GM19397 (cell line): ENCODE measurements around the gene WDR62.
A peak's percentile ranks its signal among the peaks of the same experiment; 100 is the strongest.
"Not testable (repeated sequence)": the region's sequence is repeated elsewhere in the genome, so short reads cannot be mapped to it uniquely, and the experiment has no call there.

ENCODE experiments used
- ATAC-seq: cut with Tn5 transposase; IDR thresholded peaks from one replicate; pipeline ENCODE4 v1.9.1; 2021; ENCODE audit warnings: mild to moderate bottlenecking, moderate library complexity; ENCODE audit not compliant: unreplicated experiment

WDR62 gene

DNA sequence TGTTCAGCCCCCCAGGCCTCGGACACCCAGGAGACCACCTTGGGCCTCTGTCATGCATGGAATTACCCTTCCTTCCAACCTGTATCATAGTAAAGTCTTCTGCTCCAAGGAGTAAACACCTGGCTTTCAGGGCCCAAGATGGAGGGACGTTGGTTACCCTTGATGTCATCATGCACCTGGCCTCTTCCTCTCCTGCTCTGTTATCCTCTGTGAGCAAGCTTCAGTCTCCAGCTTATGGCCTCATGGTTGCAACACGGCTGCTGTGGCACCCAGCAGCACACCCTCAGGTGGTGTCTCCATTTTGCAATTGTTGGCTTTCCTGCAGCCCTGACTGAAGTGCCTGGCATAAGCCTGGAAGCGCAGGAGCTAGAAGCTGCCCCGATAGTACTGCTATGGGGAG is 52.3 kb downstream of the WDR62 start:
- ATAC-seq, result no peak

DNA sequence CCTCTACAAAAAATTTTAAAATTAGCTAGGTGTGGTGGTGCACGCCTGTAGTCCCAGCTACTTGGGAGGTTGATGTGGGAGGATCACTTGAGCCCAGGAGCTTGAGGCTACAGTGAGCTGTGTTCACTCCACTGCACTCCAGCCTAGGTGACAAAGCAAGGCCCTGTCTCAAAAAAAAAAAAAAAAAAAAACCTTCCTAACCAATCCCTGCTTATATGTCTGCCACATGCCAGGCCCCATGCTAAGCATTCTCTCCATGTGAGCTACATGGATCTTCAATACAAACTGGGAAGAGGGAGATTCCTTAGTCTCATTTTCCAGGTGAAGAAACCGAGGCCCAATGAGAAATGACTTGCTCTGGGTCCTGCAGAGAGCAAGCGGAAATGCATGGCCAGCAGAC is 54.0 kb downstream of the WDR62 start:
- ATAC-seq, result no peak

DNA sequence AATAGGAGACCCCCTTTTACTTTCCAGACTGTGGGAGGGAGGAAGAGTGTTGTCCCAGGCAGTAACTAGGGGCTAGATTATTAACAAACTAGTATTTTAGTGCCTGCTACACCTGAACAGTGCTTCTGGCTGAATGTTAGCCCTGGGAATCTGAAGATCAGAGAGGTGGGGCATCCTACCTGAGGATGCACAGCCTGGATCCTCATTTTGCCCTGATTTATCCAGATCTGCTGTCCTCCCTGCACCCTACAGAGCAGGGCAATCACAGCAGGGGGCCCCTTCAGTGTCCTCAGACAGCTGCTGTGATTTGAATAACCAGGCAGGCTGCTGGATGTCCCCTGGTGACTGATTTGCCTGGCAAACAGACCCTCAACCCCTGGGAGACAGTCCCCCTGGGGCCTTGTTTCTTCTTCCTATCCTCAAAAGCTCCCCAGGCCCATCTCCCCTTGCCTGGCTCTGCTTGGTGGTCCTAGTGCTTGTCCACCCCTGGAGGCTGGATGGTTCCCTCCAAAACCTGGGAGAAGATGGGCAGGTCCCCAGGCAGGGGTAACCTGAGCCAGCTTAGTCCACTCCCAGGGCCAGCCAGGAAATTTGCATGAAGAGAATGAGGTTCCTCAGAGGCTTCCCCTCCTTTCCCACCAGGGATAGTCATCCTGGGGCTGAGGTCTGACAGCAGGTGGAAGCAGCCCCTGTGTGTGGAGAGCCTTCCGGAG is 55.9 kb downstream of the WDR62 start, which contains the start of gene OVOL3:
TSS of gene OVOL3 (plus strand) at position 657 of the 713 bp plus-strand sequence. CDS start 60 bp downstream, outside the sequence.
- ATAC-seq, result no peak

DNA sequence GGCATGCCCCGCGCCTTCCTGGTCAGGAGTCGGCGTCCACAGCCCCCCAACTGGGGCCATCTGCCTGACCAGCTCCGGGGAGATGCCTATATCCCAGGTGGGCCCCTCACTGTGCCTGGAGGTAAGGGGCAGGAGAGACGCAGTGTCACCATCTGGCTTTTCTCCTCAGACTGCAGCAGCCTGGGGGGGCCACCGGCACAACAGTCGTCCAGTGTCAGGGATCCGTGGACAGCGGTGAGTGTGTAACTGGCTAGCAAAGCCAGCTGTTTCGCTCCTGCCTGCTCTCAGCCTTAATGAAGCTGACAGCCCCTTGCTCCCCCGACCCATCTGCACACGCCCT is 56.5 kb downstream of the WDR62 start:
- no peak for ATAC-seq

DNA sequence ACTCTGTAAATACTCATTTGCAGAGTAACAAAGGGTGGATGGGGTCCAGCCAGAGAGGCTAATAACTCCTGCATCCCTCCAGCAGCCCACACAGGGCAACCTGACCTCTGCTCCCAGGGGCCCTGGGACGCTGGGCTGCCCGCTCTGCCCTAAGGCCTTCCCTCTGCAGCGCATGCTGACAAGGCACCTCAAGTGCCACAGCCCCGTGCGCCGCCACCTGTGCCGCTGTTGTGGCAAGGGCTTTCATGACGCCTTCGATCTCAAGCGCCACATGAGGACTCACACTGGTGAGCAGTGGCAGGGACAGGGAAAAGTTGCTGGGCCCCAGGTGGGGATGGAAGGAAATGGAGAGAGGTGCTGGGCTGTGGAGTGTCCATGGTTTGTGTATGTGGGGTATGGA is 58.0 kb downstream of the WDR62 start:
- ATAC-seq, result no peak

DNA sequence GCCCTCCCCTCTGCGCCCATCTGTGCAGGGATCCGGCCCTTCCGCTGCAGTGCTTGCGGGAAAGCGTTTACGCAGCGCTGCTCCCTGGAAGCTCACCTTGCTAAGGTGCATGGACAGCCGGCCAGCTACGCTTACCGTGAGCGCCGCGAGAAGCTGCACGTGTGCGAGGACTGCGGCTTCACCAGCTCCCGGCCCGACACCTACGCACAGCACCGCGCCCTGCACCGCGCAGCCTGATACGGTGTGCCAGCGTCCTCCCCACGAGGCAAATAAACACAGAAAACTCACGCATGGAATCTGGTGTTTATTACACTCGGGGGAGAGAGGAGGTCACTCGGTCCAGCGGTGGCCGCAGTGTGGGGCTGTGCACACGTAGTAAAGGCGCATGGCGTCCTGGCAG is 58.7 kb downstream of the WDR62 start:
- ATAC-seq, result no peak

DNA sequence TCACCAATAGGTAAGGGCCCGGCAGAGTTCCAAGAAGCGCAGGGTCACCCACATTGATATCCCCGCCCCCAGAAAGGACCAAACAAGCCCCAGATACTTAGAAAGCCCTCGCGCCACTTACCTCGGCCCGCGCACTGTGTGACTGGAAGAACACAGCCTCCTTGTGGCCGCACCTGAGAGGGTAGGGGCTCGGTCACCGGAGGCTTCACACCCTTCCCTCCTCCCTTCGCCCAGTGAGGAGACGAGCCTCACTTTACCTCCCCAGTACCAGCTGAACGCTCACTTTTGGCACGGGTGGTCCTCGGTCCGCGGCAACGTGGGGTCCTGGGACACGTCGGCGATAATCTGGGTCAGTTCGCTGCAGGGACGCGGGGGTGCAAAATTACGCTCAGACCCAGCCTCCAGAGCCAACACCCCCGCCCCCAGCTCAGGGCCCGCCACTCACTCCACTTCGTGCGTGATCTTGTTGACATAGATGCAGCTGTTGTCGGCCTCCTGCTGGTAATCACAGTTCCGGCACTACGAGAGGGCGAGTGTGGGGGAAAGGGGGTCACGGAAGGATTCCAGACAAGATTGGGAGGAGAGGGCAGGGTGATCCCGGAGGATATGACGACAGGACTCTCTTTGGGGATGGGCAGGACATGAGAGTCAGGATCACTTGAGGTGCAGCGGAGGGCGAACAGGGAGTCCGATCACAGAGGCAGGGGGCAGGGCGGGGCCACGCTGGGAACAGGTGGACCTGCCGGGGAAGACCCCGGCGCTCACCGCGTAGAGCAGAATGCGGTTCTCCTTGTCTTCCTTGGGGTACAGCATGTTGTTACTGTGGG is 59.4 kb downstream of the WDR62 start:
- no peak for ATAC-seq

DNA sequence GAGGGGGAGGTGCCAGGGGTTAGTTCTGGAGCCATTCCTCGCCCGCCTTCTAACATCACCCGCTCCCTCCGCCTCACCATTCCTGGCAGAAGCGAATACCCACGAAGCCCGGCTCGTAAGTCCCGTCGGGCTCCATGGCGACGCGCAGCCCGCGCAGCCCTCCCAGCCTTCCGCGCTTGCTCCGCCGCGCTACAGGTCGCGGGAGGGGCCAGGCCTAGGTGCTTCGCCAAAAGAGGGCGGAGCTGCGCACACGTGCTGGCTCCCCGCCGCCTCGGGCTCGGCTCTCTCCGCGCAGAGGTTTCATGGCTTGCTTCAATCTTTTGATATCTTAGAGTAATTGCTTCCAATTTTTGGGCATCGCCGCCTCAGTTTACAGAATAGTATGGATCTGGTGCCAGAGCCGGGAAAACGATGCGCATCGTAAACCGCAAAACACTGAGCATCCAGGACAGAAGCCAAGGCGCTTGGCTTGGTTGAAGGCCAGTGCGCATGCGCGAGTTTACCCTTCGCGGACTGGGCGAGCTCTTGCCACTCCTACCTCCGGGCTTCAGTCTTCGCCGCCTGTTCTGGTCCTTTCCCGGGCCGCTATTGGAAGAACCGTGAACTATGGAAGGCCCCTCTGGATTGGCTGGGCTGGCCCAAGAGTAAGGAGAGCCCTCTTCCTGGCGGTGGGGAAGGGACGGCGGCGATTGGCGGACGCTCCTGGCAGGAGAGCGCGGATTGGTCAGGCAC is 60.2 kb downstream of the WDR62 start, which contains the start of gene POLR2I:
TSS of gene POLR2I (minus strand) at position 155 of the 732 bp plus-strand sequence. CDS start at position 136, 19 bp downstream.
- ATAC-seq, result peak; percentile 83

DNA sequence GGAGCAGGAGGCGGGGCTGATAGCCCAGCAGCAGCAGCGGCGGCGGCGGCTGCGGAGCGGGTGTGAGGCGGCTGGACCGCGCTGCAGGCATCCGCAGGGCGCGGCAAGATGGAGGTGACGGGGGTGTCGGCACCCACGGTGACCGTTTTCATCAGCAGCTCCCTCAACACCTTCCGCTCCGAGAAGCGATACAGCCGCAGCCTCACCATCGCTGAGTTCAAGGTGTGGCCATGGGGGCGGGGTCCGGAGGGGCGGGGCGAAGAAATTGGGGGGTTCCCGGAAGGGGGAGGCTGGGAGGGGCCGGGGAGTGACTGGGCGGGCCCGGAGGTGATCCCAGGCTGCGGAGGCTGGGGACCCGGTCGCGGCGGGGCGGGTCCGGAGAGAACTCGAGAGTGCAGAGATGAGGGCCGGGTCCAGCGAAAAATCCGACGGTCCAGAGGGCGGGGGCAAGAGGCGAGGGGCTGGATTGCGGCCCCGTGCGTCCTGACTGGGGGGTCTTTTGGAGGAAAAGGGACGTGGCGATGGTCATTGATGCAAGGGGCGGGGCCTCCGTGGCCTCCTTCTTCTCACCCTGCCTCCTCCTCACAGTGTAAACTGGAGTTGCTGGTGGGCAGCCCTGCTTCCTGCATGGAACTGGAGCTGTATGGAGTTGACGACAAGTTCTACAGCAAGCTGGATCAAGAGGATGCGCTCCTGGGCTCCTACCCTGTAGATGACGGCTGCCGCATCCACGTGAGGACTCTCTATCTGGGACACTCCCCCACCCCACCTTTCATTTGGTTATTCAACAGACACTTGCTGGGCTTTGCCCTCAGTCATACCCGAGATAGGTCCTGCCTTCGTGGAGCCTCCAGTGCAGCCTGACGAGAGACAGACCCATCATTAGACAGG is 61.0 kb downstream of the WDR62 start, which contains the start of gene TBCB:
TSS of gene TBCB (plus strand) at position 16 of the 891 bp plus-strand sequence. CDS start at position 109, 93 bp downstream.
- peak; percentile 36 for ATAC-seq

DNA sequence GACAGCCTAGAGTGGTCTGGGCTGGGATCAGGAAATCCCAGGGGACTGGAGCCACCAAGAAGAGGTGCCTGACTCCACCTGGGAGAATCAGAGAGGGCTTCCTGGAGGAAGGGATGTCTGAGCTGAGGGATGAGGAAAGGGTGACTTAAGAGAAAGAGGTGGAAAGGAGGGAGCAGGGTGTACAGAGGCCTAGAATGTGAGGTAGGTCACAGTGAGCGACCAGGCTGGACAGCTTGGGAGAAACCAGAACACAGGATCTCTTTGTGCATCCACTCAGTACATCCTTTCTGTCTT is 61.6 kb downstream of the WDR62 start:
- no peak for ATAC-seq

DNA sequence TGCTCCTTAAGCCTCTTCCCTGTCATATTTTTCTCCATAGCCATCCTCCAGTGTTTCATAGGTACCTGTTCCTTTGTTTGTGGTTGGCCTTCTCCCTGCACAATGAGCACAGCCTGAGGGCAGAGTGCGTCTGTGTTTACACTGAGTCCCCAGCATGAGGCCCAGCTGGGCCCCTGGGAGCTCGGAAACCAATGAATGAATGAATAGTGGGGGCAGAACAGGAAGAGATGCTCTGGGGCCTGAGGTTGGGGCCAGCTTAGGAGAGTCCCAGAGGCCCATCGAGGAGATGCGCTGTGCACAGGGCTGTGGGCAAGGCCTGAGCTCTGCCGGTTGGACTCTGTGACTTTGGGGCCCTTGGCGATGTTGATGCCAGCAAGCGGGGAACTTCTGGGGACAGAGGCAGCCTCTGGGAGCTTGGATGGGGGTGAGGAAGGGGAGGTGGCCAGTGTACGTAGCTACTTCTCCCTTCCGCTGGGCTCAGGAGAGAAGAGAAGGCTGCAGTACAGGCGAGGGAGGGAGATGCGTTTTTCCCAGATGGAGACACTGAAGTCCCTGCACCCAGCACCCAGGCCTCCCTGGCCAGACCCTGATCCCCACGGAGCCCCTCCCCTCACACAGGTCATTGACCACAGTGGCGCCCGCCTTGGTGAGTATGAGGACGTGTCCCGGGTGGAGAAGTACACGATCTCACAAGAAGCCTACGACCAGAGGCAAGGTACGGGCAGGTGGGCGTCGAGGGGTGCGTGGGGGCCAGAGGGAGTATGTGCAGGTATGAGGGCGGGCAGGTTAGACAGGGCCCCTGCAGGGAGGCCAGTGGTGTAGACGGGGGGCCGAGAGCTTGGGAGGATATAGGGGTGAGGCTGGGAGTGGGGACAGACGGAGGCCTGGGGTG is 65.6 kb downstream of the WDR62 start:
- no peak for ATAC-seq

DNA sequence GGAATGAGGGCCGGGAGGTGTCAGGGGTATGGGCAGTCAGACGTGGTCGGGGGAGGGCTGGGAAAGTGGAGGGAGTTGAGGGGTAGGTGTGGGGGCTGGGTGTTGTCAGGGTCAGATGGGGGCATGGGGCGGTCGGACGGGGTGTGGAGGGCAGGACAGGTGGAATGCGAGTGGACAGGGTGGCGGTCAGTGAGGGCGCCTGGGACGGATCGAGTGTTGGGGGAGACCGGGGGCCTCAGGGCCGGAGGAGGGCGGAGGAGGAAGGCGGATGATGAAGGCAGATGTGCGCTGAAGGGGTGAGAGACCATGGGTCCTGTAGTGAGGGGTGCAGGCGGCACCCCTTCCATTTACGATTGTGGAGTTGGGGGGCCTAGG is 66.3 kb downstream of the WDR62 start:
- ATAC-seq, result no peak

DNA sequence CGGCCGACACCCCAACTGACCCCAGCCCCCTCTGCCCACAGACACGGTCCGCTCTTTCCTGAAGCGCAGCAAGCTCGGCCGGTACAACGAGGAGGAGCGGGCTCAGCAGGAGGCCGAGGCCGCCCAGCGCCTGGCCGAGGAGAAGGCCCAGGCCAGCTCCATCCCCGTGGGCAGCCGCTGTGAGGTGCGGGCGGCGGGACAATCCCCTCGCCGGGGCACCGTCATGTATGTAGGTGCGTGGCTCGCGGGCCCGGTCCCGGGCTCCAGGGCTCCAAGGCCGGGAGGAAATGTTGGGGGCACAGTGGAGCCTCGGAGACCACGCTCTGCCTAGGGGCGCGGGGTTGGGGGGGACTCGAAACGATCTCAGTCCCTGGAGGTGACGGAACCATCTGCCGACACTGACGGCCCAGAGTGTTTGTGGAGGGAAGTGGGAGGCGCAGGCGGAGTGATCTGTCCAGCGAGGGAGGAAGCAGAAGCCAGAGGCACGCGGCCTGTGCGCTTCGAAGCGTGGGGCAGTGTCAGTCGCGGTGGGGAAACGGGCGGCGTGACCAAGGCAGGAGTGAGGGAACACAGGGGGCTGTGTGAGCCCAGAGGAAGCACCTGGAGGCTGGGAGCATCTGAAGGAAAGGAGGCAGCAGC is 66.9 kb downstream of the WDR62 start:
- ATAC-seq, result no peak

DNA sequence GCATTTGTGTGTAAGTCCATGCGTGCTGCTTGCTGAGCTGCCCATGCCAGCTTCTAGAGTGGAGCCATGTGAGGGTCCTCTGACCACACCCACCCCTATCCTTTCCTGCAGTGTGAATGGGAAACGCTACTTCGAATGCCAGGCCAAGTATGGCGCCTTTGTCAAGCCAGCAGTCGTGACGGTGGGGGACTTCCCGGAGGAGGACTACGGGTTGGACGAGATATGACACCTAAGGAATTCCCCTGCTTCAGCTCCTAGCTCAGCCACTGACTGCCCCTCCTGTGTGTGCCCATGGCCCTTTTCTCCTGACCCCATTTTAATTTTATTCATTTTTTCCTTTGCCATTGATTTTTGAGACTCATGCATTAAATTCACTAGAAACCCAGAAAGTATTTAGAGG is 70.9 kb downstream of the WDR62 start:
- ATAC-seq, result no peak

DNA sequence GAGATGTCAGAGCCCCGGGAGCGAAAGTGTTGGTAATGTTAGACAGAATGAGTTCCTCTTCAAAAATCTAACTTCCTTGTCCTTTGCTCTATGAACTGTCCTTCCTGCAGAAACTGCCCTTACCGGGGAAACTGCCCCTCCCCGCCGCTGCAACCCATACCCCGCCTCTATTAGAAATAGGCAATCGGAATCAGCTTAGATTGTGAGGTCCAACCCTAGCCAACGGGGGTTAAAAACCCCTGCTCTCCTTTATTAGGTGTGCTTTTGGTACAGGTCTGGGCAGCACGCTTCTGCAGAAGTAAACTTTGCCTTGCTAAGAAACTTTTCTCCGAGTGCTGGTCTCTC is 73.7 kb downstream of the WDR62 start:
- ATAC-seq, result no peak

DNA sequence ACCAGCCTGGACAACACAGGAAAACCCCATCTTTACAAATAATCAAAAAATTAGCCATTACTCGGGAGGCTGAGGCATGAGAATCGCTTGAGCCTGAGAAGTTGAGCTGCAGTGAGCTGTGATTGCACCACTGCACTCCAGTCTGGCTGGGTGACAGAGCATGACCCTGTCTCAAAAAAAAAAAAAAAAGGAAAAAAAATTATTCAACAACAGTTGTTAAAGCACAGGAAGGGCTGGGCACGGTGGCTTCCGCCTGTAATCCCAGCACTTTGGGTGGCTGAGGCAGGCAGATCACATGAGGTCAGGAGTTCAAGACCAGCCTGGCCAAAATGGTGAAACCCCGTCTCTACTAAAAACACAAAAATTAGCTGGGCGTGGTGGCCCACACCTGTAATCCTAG is 76.5 kb downstream of the WDR62 start:
- ATAC-seq, result not testable (repeated sequence)

DNA sequence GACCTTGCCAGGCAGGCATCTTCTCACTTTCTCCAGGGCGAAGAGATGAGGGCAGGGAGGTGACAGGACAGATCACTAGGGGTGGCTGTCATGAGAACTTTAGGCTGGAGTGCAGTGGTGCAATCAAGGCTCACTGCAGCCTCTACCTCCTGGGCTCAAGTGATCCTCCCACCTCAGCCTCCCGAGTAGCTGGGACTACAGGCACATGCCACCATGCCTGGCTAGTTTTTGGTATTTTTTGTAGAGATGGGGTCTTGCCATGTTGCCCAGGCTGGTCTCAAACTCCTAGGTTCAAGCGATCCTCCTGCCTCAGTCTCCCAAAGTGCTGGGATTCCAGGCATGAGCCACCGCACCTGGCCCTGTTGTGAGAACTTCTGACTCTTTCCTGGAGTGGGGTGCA is 80.2 kb downstream of the WDR62 start:
- not testable (repeated sequence) for ATAC-seq

DNA sequence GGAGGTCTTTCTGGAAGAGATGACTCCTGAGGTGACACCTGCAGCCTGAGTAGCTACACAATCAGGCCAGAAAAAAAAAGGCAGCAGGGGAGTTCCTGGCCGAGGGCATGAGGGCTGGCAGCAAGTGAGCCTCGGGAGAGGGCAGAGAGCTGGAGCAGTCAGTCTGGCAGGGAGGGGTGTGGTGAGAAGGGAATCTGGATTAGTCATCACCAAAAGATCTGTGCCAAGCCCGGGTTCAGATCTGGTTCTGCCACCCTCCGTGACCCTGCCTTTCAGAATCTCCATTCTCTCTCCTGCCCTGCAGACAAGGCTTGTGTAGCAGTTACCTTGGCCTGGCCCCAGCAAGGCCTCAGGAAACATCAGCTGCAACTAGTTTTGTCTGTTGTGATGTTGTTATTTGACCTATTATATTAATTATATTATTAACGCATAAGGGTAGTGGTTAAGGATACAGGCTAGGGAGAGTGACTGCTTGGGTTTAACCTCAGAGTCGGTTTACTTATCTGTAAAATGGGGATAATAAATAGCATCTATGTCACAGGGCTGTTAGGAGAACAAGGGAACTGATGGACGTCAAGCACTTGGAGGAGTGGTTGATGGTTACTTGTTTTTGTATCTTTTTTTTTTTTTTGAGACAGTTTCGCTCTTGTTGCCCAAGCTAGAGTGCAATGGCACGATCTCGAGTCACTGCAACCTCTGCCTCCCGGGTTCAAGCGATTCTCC is 82.4 kb downstream of the WDR62 start:
- no peak for ATAC-seq

DNA sequence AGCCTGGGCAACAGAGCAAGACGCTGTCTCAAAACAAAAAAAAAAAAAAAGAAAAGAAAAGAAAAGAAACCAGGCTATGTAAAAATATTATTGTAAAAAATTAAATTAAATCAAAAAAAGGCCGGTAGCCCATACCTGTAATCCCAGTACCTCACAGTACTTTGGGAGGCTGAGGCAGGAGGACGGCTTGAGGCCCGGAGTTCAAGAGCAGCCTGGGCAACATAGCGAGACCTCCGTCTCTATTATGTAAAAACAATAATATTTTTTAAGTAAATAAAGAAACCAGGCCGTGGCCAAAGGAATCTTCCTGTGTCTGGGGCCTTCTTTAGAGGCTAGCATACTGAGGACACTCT is 84.4 kb downstream of the WDR62 start:
- no peak for ATAC-seq
